DLD1 (cell line): ENCODE results near the gene TEAD3.

Experiments
- in situ Hi-C: cut with HindIII; loops from 2 replicates; pipeline ENCODE4 v1.10.0; 2017; ENCODE audit warnings: low sequenced_read_pairs

TEAD3 gene

DNA sequence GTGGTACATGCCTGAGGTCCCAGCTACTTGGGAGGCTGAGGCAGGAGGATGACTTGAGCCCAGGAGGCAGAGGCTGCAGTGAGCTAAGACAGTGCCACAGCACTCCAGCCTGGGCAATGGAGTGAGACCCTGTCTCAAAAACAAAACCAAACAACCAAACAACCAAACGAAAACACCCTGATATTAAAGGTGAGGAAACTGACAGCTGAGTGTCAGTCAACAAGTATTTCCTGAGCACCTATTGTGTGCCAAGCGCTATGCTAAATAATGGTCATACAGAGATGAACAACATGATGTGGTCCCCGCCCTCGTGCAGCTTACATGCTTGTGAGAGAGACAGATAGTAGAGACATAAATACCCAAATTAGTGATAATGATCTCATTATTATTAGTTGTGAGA lies 17.7 kb upstream of the TEAD3 start:
- in situ Hi-C loops: no loop called here

DNA sequence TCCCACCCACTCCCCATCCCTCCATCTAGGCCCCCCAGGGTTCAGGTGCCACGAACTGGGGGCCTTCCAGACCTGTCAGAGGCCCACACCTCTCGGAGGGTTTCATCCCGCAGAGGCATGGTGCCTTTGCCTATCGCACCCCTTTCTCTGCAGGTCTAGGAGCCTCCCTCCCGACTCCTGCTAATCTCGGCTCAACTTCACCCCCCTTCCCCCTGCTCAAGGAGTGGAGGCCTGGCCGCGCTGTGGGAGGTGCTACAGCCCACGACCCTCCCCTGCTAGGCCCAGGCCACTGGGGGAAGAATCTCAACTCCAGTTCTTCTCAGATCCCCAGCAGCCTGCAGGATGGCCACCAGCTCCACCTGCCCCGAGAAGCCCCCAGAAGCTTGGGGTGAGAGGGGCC lies 15.9 kb upstream of the TEAD3 start, which contains the start of gene TULP1:
TULP1 (minus strand) TSS at position 157 of the 400 bp plus-strand sequence; CDS start at position 119, 38 bp downstream.
- in situ Hi-C loops: no loop called here

DNA sequence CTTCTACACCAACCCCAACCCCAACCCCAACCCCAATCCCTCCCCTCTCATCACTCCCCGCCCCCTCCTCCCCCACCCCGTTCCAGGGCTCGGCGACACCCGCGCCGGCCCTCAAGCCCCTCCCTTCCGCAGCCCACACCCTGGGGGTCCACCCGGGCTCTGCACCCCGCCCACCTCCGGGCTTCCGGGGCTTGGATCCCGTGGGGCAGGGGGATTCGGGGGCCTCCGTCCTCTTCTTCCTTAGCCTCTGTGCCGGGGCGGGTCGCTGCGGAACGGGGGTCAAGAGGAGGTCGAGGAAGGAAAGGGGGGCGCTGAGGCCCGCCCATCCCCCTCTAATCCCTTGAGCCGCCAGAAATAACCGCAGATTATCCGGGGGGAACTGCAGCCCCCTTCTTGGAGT lies 15.1 kb upstream of the TEAD3 start:
- in situ Hi-C loops: no loop called here

DNA sequence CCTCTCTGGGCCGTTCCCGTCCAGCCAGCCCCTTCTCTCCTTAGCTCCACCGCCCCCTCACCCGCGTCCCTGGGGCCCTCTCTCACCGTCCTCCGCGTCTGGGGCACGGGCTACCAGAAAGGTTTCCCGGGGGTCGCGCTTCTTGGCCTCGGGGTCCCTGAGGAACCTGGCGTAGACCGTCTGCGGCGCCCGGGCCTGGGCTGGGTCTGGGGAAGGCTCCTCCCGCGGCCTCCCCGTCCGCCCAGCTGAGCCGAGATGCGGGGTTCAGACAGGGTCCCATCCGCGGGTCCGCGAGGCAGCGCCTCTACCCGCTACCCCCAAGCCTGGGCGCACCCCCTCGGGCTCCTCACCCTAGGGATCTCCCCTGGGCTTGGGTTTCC lies 14.7 kb upstream of the TEAD3 start:
- in situ Hi-C loops: no loop called here

DNA sequence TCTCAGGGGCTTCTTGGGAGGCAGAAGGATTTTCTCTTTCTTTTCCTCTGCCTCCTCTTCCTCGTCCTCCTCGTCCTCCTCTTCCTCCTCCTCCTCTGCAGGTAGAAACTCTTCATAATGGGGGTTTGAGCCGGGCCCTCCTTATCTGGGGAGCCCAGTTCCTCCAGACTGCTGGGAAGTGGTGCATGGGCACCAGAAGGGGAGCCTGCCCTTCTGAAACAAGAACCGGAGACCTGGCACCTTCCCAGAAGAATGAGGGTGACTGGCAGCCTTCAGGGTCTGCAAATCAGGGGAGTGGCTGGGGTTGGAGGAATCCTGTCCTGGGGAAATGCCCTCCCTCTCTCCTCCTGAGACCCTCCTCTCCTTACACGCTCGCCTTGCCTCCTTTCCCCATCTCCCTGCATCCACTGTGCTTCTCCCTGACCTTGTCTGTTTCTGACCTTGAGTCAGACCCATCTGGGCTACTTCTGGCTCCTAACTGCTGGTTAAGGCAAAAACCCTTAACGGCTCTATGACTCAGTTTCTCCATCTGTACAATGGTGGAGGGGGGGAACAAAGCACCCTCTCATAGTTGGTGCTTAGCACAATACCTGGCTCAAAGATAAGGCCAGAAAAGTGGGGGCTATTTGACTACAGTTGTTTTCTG lies 14.2 kb upstream of the TEAD3 start:
- in situ Hi-C loops: no loop called here

DNA sequence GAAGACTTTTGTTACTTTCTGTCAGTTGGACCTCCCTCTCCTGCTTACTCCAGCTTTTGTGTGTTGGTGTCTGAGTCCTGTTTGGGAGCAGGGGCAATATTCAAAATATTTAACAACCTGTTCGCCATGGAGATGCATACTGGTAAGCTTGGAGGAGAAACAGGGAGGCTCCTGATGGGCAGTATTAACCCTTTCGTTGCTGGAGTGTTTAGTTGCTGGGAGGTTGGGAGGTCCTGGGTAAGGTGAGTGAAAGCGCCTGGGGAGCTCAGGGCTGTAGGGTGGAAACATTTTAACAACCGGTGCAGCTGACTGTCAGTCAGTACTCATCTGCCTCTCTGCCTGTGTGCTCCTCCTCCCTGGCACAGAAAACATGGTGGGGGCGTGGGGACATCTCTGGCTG lies 11.7 kb upstream of the TEAD3 start:
- in situ Hi-C loops: no loop called here

DNA sequence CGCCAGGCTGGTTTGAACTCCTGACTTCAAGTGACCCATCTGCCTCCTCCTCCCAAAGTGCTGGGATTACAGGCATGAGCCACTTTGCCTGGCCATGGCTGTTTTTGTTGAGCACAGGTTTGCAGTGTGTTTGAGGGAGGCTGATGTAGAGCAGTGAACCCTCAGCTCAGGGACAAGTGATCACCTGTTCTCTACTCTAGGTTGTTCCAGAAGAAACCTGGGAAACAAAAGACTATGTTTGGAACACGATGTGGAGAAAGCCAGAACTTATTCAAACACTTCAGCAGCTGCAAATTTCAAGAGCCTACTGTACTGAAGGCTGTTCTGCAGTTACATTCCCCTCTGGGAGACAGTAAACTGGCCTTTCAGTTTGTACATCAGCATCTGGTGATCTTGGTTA lies 11.1 kb upstream of the TEAD3 start:
- in situ Hi-C loops: no loop called here

DNA sequence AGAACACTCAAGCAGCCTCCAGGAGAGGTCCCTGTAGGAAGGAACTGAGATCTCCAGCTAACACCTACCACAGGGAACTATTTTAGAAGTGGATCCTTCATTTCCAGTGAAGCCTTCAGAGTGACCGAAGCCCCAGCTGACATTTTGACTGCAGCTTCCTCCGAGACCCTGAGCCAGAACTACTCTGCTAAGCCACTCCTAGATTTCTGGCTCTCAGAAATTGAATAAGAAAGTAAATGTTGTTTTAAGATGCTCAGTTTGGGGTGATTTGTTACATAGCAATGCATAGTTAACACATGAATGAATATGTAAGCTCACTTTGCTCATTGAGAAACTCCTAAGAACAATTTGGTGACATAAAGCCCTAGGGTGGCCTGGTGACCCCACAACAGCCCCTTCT lies 10.3 kb upstream of the TEAD3 start:
- in situ Hi-C loops: no loop called here

DNA sequence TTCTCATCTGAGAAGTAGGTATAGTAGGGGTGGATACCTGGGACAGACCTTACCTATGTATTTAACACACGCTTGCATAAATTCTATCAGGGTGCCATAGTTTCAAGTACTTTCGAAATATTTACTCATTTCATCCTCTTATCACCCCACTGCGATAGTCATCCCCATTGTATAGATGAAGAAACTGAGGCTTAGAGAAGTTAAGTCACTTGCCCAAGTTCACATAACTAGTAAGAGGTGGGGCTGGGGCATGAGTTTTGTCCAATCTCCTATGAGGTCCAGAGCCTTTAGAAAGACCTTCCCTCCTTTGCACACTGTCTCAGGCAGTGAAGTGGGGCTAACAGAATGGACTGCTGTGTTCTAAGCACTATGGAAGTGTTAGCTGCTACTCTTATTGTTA lies 9.7 kb upstream of the TEAD3 start:
- in situ Hi-C loops: no loop called here

DNA sequence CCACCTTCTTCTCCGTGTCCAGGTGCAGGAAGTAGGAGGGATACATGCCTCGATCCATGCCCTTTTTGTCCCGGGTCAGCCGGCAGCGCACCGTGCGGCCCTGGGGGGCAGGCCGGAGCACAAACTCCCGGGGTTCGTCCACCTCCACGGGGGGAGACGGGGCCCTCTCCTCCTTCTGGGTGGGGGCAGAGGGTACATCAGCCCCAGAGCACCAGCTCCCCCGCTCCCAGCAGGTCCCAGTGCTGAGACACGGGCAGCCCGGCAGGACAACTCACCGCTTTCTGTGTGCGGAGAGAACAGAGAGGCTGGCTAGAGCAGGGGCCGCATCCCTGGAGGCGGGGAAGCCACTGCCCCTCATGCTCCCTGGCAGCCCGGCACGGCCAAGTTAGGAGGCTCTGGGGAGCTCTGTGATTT lies 9.1 kb upstream of the TEAD3 start:
- in situ Hi-C loops: no loop called here

DNA sequence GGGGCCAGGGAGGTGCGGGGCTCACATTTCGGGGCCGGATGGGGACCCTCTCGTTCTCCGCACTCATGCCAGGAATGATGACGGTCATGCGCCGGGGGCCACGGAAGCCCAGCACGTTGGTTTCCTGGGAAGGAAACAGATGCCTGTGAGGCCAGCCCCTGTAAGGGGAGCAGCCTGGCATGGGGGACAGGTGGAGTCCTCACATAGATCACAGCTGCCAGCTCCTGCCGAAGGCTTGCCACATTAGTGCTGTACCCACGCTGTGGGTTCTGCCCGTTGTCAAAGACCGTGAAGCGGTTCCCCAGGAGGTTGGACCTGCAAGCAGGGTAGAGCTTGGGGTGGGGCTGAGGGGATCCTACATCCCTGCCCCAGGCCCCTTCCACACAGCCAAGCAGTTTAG lies 6.7 kb upstream of the TEAD3 start:
- in situ Hi-C loops: no loop called here

DNA sequence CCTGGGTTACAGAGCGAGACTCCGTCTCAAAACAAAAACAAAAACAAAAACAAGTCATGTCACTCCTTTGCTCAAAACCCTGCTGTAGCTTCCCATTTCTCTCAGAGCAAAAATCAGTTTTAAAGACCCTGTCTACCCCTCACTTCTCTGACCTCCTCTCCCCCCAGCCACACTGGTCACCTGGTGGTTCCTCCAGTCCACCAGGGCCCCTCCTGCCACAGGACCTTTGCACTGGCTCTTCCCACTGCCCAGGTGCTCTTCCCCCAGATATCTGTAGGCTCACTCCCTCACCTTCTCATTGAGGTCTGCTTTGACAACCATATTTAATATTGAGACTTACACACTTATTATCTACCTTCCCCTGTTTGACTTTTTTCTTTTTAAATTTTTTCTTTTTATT lies 4.9 kb upstream of the TEAD3 start:
- in situ Hi-C loops: no loop called here

DNA sequence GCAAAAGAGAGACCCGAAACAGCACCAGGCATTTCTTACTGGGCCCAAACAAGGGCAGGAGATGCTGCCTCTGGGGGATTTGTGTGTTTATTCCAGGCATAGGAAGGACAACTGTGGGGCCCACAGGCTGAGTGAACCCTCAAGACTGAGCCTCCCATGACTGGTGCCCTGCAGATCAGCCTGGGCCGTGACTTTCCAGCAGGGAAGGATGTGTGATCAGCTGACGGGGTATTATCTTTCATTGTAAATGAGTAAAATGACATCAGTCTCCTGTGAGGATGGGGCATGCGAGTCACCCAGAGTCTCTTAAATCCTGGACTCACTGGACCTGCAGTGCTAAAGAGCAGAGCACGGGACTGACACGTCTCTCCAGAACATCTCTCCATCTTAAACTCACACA lies 3.9 kb upstream of the TEAD3 start:
- in situ Hi-C loops: no loop called here

DNA sequence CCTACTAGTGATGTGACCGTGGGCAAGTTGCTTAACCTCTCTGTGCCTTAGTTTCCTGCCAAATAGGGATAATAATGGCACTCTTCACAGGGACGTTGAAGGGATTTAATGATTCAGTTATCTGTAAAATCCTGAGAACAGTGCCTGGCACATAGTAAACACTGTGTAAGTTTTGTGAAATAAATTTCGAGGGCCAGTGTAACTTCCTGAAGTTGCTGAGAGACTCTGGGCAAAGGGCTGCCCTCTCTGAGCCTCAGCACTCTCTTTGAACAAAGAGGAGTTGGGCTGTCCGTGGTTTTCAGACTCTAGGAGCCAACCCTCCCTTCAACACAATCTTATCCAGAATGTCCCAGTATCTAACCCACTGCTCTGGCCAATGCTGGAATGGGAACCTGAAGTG lies 2.5 kb upstream of the TEAD3 start:
- in situ Hi-C loops: no loop called here

DNA sequence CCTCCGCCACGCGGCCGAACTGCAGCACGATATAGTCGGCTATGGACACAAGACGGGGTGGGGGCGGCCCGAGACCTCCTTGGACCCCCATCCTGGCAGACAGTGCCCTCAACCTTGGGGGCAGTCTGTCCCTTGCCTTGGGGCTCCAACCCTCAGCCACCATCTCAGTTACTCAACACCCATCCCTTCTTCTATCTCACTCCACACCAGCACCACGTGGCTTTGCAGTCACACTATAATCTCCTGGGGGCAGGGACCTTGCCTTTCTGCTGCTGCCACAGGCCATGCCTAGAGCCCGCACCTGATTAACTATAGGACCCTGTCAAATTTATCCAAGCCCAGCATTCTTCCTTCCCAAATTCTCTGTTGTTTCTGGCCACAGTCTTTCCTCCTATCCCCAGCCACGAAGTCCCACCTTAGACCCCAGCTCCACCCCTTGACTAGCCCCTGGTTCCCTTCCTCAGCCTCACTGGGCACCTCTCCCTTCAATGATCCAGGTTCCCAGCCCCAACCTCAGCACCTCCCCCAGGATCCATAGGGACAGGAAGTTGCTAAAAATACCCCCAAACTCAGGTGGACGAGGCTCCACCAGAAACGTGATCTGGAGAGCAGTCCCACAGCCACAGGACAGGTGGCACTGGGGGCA lies 1.7 kb upstream of the TEAD3 start:
- in situ Hi-C loops: no loop called here

DNA sequence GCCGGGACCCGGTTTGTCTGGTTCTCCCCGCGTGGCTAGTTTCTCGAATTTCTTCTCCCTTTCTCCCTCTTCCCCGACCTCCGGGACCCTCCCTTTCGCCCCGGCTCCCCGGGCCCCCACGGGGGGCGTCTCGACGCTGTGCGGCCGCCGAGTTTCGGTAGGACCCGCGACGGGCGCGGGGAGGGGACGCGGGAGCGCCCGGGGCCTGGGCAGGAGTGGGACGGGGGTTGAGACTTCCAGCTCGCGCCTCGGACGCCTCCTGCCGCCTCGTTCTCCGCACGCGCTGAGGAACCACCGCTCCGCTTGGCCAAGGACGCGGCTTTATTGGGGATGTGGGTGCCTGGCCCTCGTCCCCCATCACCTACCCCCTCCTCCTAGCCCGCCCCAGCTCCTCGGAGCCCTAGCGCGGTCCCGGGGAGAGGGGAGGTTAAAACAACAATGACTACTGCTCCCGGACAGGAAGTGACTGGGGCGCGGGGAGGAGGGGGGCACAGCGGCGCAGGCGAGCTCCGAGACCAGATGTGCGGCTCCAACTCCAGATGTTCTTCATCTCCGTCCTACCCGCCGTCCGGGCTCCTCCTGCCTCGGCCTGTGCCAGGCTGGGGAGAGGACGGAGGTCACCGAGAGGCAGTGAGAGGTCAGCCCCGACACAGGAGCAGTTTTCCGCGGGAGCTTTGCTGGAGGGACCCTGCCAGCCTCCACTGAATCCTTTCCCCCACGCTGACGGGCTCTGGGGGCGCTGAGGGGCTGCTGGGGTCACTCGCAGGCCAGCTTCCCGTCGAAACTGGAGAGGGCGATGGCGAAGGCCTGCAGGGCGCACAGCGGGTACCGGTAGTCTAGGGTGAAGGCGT lies 917 bp upstream of the TEAD3 start:
- in situ Hi-C loops: no loop called here

DNA sequence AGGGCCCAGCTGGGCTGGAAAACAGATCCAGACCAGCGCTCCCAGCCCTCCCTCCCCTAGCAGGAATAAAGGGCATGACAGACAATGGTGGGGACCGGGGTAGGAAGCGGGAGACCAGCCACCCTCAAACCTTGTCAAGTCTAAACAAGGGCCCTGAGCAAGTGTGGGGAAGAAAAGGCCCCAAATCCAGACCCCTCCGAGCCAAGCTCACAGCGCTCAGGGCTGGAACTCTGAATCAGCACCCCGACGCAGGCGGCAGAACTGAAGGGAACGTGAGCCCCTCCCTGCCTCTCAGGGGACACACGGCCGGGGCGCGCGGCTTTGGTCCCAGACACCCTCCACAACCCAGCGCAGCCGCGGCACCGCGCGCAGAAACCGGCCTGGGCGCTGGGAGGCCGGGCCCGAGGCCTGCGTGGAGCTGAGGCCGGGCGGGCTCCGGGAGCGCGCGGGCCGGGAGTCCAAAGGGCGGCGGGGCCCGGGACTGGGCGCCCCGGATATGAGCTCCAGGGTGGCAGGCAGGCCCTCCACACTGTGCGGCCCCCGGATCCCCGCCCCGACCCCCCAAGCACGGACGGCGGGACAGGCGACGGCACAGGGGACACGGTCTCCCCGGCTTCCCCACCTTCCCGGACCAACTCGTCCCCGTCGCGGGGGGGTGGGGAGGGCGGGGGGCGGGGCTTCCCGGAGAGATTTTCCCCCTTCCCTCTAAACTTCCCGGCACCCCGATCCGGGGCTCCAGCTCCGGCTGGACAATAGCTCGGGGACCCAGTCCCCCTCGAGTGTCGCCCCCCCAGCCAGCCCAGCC lies 641 bp downstream of the TEAD3 start:
- in situ Hi-C loops: no loop called here

DNA sequence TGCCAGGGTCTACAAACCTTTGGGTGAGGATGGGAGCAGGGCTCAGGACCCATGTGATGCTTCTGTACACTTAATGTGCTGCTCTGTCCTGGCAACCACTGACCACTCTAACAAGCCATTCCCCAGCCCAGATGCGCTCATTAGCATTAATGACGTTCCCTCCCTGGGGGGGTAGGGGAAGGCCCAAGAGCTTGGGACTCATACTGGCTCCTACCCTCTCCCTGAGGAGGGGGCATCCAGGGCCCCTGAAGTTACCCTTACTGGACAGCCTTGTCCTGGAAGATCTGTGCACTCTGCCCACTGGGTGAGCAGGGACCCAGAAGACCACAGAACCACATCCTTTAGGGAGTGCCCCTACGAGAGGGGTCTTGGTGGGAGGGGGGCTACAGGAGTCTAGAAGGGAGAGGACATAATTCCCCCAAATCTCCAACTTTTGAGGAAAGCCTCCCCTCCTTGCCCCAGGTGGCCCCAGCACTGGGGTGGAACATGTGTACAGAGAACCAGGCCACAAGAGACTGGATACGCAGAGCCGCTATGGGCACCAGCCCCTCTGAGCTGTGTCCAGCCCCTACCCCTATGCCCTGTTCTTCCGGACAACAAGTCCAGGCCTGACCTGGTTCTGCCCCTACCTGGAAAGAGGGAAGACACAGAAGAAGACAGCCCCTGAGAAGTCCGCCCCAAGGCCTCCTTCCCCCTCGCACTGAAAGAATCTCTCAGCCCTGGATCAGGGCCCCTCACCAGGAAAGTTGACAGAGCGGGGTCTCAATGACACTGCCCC lies 1.4 kb downstream of the TEAD3 start:
- in situ Hi-C loops: no loop called here

DNA sequence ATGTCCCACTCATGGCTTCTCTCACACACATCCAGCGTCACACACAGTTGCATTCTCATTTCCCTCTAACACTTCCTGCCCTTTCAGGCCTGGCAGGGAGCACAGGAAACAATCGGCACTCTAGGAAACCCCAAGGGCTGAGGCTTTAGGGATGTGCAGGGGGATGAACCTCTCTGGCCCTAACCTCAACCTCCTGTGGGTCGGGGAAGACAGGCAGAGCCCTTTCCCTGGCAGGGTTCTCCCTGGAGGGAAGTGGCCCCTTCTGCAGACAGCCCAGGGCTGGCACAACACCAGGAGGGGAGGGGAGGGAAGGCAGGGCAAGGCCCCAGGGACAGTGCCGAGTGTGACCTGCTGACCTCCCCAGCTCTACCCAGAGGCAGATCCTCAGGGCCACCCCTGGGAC lies 2.7 kb downstream of the TEAD3 start:
- in situ Hi-C loops: no loop called here

DNA sequence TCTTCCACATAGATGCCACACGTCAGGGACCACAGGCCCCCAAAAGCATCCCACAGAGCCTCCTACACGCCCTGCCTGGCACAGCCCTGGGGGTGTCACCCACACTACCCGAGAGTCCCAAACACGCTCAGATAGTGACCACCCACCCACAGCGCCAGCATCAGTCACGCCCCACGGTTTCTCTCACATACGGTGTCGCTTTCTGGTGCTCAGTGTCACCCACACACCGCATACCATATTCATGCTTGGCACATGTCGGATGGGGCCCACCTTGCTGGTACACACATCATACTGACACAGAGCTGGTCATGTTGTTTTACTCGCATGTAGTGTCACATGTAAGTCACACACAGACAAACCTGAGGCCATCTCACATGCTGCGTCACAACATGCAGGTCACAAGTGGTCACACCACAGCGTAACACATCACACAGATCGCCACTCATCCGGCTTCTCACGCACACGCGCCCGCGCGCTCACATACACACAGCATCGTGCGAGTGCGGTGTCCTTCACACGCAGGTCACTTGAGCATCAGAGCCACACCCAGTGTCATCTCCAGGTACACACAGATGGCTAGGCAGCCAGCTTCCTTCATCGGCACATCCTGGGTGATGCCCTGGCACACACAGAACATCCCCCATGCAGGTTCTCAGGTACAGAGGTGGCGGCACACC lies 3.4 kb downstream of the TEAD3 start:
- in situ Hi-C loops: no loop called here
